ENCODE results near the gene PRCC.

- TF ChIP-seq CTCF (IDR thresholded peaks at IDR 0.05; ENCODE audit: control extremely low read depth in 1 of 3, insufficient read depth in 1 of 3, low read depth in 1 of 3, low read length in 3 of 3) (no peak), YY1 (IDR thresholded peaks at IDR 0.05; ENCODE audit: low read depth, low read length) (no peak), SAP30 (IDR thresholded peaks at IDR 0.05; ENCODE audit: insufficient read depth, insufficient replicate concordance, low read length) (no peak), SIN3A (conservative IDR thresholded peaks at IDR 0.05 in 1 of 2, IDR thresholded peaks at IDR 0.05 in 1 of 2; ENCODE audit: low read depth in 1 of 2, low read length in 2 of 2) (no peak)
Measured at GRCh38 chr1:156749419-156750118, 17.8 kb upstream of the PRCC start.
